OCI-LY1 (cell line): Measurements from ENCODE around the gene SYT3.

Source experiments
- EZH2 ChIP-seq: fragments of 200-600 bp; sonication (generic), shearing (Covaris generic); IDR thresholded peaks from 2 replicates; pipeline ENCODE4 v1.8.0; 2017; ENCODE audit warnings: borderline replicate concordance, mixed run types, mild to moderate bottlenecking, antibody characterized with exemption, low read length, moderate library complexity, mixed read lengths
- TF ChIP-seq, protein P1 (sequence below): fragments of 200-600 bp; sonication (generic), shearing (Covaris generic); IDR thresholded peaks from 2 replicates; pipeline ENCODE4 v1.5.1; 2017; ENCODE audit warnings: mild to moderate bottlenecking, antibody characterized with exemption, low read length, moderate library complexity, mixed read lengths

DNA sequence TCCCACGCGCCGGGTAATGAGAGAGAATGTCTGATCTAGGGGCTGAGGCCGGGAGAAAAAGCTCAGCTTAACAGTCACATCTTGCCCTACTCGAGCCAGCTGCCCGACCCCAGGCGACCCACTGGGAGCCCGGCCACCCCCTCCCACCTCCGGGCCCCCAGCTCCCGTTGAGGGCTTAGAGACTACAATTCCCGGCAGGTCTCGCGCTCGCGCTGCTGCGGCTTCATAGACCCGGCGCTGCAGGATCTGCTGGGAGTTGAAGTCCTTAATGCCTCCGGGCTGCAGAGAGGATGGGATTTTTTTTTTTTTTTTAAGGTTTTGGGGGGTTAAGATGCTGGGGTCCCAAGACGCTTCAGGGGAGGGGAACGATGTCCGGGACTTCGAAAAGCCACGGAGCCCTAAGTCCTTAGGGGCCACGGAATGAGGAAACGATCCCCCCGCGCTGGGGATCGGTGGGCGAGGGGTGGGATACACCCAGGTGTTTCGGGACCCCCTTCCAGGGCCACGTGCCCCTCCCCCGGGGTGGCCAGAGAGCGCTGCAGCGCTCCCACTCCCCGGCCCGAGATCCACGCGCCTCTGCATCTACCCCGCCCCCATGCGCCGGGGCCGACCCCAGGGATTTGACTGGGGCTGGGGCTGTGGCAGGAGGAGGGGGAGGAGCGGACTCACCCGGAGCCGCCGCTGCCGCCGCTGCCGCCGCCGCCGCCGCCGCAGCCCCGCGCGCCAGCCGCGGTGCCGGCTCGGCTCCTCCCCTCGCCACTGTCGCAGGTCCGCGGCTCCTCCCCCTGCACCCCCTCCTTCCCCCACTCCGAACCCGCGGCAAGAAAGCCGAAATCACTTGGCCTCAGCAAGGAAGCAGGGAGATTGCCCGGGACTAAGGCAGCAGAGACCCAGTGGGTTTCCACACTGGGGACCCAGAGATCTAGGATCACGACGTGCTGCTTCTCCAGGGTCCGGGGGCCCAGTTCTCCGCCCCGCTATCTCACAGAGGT lies at the start of gene SYT3:
- TF ChIP-seq, protein P1, sequence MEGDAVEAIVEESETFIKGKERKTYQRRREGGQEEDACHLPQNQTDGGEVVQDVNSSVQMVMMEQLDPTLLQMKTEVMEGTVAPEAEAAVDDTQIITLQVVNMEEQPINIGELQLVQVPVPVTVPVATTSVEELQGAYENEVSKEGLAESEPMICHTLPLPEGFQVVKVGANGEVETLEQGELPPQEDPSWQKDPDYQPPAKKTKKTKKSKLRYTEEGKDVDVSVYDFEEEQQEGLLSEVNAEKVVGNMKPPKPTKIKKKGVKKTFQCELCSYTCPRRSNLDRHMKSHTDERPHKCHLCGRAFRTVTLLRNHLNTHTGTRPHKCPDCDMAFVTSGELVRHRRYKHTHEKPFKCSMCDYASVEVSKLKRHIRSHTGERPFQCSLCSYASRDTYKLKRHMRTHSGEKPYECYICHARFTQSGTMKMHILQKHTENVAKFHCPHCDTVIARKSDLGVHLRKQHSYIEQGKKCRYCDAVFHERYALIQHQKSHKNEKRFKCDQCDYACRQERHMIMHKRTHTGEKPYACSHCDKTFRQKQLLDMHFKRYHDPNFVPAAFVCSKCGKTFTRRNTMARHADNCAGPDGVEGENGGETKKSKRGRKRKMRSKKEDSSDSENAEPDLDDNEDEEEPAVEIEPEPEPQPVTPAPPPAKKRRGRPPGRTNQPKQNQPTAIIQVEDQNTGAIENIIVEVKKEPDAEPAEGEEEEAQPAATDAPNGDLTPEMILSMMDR, result no peak
- TF ChIP-seq EZH2, result no peak
